GM18511 (cell line): ENCODE data around the gene ZBTB47.

Source experiments
- ATAC-seq: cut with Tn5 transposase; IDR thresholded peaks from one replicate; pipeline ENCODE4 v1.9.1; 2021; ENCODE audit warnings: mild to moderate bottlenecking, moderate library complexity; ENCODE audit not compliant: unreplicated experiment

The ZBTB47 gene

DNA sequence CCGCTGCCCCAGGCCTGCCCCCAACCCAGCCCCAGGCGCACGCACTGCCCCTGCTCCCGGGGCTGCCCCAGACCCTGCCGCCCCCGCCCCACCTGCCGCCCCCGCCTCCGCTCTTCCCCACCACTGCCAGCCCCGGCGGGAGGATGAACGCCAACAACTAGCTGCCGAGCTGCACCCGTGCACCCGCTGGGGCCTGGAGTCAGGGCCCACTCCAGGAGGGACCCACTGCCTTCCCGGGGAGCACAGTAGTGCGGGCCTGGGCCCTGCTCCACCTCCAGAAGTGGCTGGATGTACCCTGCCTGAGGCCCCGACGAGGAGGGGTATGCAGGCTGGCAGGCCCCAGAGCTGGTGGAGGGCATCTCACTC is 10.9 kb downstream of the ZBTB47 start:
- no peak for ATAC-seq

DNA sequence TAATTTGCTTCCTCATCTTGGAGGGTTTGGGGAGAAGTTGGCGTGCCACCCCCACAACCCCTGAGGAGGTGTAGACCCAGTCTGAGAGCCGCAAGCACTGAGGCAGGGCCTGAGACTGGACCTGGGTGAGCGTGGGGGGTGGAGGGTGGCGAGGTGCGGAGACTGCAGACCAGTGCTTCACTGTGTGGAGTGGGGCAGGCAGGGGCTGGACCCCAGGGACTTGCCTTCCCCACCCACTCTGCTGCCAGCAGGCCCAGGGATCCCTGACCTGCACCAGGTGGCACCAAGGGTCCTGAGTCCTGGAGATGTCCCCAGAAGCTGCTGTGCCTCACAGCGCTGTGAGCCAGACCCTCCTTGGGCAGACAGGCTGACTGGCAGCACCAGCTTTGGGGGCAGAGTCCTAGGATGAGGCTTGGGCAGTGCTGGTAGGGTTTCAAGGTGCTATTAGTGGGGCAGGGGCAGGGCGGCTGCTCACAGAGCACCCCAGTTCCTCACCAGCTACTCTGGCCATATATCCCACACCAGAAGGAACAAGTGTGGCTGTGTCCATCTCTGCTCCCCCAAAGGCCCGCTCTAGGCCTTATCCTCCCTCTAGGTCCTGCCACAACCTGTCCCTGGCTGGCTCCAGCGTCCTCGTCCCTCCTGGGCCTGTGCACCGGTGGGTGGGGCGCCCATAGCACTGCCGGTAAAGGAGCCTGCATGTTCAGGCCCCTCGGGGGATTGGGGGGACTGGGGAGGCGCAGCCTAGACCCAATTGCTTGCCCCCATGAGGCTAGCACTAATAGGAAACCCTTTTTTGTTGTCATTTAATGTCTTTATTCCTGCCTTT is 11.8 kb downstream of the ZBTB47 start:
- no peak for ATAC-seq

DNA sequence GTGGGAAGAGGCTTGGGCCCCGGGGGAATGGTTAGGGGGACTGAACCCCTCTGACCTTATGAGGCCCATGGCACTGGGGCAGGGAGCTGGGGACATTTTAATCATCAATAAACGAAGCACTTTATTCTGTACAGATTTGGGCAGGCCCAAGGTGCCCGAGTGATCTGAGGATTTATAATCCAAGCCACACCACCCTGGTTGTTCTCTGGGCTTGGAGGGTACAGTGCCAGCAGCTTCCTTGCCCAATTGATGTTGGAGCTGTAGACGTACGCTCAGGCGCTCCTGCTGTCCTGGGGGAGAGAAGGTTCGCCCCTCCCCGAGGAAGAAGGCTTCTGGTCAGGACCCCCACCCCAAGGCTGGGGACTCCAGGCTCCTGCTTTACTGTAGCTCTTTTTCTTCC is 12.5 kb downstream of the ZBTB47 start:
- ATAC-seq = no peak

DNA sequence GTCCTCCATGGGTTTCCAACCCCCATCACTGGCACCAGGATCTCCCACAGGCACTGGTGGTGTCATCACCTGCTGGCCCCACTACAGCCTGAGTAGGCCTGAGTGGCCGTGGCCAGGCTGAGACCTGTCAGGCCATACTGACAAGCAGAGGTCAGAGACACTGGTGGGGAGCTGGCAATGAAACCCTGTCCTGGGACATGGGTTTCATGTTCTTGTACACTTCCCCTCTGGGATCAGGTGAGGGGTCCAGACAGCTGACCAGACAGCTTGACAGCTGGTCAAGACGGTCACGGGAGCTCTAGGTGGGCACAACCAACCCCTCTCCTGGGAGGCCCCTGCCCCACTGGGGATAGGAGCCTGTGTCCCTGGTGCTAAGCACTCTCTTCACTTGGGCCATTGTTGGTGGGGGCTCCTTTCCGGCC is 13.1 kb downstream of the ZBTB47 start:
- ATAC-seq = no peak

DNA sequence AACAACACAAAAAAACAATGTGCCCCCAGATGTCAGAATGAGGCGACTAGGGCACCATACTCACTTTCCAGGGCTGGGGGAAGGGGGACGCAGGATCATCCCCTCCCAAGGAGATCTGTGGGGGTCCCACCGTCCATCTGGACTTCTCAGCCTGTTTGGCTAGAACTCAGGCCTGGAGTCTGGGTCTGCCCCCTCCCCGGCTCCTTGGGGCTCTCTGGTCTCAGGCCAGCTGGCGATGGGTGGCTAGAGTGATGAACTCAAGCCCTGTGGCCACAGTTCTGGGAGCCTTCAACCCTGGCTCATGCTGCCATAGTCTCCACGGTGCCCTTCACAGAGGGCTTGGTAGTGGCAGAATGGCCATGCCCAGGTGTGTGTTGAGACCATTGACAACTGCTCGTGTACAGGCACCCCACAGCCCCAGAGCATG is 13.6 kb downstream of the ZBTB47 start:
- no peak for ATAC-seq

DNA sequence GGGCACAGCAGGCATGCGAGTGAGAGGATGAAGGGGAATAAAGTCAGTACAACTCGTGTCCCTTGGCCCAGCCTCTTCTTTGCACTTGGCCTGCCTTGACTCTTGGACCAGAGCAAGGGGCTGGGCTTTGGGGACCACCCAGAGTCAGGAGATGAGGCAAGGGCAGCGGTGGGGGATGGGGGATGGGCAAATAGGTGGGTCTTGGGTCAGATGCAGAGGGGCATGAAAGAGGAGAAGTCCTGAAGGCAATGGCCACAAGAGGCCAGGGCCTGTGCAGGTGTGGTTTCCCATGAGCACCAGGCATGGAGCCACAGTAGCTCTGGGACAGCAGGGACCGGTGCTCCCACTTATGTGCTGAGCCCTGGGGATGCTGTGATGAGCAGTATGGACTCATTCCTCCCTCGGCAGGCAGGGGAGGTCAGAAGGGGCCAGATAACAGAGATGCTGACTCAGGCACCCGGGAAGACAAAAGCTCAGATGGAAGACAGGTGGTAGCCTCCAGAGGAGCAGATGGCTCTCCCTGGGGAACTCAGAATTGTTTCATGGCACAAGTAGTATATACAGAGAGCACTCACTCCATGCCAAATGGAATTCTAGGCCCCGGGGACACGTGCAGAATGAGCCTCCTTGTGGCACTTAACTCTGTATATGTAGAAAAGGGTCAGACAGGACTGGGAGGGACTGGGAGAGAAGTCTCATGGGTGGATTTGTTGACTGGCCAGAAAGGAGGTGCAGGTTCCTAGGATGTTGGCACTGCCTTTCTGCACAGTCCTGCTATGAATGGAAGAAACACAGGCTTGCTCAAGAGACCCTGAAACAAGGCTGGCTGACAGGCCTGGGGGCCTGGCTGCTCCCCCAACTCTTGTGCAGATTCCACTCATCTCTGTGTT is 14.3 kb downstream of the ZBTB47 start:
- no peak for ATAC-seq

DNA sequence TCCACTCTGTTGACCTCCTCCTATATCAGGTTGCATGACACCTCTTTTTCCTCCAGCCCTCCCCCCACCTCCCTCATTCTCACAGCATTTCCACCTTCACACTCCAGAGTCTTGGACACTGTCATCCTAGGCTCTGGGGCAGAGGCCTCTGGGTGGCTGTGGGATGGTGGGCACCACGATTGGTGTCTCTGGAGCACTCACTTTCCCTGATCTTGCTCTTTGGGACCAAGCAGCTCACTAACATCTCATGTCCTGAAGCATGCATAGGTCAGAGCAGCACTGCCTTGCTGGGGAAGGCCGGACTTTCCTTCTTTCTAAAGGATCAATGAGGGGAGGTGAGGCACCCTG is 14.9 kb downstream of the ZBTB47 start:
- ATAC-seq = no peak

DNA sequence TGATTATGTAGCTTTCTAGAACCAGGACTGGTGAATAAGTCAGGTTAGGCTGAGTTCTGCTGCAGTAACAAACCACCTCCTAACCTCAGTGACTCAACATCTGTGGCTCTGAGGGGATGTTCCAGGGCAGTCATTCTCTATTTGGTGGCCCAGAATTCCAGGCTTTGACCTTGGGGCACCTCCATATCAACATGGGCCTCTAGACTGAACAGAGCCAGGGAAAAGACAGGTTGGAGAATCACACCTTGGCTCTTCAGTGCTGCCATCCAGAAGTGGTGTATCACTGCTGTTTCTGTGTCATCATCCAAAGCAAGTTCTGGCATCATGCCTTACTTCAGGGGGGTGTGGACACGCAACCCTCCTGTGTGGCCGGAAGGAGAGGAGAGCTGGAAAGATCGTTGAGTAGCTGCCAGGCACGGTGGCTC is 15.3 kb downstream of the ZBTB47 start:
- ATAC-seq = no peak

DNA sequence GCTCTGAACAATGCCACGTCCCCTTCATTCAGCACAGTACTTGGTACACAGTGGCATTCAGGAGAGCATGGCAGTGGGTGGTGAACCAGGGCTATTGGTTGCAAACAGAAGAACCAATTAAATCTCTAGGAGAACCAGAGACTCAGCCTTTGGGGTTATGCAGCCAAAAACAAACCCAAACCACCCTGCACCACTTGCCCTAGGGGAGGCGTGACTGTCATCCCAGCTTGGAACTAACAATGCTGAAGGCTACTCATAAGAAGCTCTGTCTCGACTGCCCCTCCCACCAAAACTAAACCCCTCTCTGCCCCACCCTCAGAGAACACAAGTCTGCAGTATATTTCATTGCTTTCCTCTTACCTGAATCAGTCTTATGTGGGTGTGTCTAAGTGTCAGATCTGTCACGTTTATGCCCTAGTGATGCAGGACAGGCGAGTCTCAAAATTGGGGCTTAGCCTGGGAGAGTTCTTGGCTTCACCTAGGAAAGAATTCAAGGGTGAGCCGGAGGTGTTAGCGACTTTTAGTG is 16.6 kb downstream of the ZBTB47 start:
- ATAC-seq = no peak

DNA sequence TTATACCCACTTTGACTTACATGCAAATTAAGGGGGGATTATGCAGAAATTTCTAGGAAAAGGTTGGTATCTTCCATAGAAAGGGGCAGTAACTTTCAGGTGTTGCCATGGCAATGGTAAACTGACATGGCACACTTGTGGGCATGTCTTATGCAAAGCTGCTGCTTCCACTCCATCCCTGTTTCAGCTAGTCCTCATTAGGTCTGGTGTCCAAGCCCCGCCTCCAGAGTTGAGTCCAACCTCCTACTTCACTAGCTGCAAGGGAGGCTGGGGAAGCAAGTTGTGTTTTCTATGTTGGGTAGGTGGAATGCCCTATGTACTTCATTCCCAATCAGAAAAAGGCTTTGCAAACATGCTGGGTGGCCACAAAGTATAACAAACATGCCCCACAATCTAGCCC is 17.2 kb downstream of the ZBTB47 start:
- no peak for ATAC-seq

DNA sequence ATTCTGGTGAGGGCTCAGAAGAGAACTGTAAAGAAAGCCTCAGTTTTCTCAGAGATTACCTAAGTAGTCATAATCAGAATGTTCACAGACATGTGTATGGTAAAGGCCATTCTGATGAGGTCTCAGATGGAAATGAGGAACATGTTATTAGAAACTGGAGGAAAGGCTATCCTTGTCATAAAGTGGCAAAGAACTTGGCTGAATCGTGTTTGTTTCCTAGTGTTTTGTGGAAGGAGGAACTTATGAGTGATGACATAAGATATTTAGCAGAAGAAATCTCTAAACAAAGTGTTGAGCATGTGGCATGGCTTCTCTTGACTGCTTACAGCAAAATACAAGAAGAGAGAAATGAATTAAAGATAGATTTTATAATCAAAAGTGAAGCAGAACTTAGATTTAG is 19.0 kb downstream of the ZBTB47 start:
- no peak for ATAC-seq

DNA sequence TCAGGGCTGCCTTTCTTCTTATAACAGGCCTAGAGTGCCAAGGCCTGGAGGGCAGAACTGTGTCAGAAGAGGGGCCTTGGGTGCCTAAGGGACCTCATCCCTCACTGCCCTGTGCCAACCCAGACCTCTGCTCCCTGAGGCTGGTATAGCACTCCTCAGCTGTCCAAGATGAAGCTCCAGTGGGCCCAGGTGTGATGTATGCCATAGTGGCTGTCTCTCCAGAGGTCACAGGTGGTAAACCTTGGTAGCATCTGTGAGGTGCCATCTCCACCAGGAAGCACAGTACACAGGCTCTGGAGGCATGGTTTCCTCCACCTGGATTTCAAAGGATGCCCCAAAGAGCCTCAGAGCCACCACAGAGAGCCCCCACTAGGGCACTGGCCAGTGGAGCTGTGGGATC is 19.6 kb downstream of the ZBTB47 start:
- ATAC-seq = no peak

DNA sequence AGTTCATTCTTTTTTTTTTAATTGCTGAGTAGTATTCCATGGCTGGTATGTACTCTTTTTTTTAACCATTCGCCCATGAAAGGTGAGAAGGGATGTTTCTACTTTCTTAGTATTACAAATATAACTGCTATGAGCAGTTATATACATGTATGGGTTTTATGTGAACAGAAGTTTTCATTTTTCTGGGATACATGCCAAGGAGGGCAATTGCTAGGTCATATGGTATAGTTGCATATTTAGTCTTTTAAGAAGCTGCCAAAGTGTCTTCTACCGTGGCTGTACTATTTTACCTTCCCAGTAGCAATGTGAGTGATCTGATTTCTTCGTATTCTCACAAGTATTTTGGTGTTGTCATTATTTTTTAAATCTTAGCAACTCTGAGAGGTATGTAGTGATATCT is 20.6 kb downstream of the ZBTB47 start:
- ATAC-seq = no peak

DNA sequence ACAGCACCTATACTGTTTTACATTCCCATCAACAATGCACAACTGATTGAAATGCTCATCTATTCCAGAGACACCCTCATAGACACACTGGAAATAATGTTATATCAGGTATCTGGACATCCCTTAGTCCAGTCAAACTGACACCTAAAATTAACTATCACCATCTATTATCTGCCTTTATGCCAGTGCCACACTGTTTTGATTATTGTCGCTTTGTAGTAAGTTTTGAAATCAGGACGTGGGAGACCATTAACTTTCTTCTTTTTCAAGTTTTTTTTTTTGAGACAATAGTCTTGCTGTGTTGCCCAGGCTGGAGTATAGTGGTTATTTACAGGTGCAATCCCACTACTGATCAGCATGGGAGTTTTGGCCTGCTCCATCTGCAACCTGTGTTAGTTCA is 22.4 kb downstream of the ZBTB47 start:
- no peak for ATAC-seq

DNA sequence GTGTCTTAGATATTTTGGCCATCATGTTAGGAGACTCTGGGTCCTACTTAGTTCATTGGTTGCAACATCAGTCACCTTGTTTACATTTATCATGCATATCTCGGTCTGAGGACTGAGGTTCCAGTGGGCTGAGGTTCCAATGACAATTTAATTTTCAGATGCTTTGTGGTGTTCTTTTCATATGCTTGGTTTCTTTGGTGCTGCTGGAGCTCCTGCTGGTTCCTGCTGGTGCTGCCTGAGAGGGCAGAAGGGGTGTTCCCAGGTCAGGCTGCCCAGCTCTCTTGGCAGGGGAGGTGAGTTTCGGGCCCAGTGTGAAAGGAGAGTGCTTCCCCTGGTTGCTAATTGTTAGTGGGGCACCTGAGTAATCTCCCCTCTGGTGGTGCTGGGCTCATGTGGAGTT is 24.9 kb downstream of the ZBTB47 start:
- no peak for ATAC-seq

DNA sequence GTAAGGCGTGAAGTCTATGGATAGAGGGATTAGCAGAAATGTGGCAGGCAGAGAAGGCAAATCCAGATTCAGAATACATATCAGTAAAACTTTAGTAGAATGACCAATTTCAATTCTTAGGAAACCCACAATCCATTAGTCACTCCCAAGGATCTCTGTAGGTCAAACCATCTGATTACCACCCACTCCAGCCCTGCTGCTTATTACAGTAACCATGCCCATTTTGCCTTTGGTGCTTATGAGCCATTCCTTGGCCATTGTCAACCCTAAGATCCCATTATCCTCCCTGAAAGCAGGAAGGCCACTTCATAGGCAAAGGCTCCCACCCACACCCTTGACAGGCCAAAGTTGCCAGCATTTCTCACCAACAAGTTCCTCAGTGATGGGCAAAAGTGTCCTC is 26.8 kb downstream of the ZBTB47 start:
- ATAC-seq = no peak

DNA sequence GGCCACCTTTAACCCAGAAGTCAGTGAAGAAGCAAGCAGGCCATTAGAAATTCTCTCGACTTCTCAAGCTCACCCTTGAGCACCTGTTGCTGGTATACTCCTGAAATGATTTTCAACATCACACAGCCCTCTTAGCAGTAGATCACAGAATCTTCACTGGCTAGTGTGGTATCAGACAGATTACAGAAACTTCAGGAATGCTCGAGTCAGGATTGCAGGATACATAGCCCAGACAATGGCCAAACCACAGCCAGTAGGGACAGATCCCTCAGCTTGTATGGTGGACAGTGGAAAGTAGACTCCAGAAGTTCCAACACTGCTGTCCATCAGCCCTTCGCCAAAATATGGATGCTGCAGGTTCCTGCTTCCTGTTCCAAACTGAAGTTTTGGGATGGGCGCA is 27.3 kb downstream of the ZBTB47 start:
- ATAC-seq = no peak

DNA sequence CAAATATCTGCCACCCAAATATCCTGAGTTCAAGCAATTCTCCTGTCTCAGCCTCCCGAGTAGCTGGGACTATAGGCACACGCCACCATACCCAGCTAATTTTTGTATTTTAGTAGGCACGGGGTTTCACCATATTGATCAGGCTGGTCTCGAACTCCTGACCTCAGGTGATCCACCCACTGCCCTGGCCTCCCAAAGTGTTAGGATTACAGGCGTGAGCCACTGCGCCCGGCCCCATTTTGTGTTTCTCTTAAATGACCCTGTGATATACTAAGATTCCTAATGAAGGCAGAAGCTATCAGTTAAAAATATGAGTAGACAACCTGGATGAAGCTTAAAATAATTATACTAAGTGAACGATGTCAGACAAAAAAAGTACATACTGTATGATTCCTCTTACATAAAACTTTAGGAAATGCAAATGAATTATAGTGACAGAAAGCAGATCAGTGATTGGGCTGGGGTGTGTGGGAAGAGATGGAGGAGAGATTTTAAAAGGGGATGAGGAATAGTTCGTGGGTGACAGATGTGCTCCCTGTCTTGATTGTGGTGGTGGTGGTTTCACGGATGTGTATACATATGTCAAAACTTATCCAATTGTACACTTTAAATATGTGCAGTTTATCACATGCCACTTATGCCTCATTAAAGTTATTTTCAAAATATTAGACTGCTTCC is 28.0 kb downstream of the ZBTB47 start:
- ATAC-seq = no peak

DNA sequence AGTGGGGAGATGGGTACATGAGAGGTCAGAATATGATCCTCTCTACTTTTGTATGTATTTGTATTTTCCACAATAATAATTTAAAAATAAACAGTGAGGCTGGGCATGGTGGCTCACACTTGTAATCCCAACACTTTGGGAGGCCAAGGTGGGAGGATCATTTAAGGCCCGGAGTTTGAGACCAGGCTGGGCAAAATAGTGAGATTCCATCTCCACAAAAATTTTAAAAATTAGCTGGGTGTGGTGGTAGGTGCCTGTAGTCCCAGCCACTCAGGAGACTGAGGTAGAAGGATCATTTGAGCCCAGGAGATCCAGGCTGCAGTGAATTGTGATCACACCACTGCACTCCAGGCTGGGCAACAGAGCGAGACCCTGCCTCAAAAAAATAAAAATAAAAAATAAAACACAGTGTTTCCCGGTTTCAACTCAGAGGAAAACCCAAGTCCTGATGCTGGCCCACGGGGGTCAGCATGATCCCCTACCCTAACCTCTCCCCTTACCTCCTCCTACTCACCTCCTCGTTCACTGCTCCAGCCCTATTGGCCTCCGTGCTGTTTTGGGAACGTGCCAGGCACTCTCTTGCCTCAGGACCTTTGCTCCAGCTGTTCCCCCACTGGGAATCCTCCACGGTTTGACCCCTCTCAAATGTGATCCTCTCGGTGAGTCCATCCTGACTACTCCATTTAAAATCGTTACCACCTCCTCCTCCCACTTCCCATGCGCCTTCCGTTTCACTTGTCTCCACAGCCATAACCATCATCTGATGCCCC is 29.0 kb downstream of the ZBTB47 start:
- ATAC-seq = no peak

DNA sequence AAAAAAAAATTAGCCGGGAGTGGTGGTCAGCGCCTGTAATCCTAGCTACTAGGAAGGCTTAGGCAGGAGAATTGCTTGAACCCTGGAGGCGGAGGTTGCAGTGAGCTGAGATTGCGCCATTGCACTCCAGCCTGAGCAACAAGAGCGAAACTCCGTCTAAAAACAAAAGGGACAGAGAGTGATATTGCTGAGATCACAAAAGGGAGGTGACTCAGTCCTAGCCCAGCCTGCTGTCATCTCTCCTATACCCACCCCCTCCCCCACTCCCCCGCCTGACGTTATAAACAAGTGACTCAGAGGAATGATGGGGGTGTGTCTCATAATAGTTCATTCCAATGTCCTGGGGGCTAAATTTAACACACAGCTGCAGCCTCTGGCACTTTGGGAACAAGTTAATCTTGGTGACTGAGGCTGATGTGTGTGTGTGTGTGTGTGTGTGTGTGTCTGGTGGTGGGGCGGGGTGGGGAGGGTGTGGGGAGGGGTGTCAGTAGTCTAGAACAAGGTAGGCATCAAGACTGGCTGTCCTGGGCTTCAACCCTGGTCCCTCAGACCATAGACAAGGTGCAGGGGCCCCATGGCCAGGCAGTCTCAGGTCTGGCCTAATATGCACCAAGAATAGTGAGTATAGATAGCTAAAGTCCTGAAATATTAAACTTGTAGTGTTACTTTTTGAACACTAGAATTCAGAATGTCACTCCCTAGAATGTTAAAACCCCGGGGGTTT is 30.5 kb downstream of the ZBTB47 start:
- no peak for ATAC-seq
